SU-DHL-6 (cell line): ENCODE measurements around the gene HBG1.

Experiments
- CTCF ChIP-seq: fragments of 200-600 bp; sonication (generic); IDR thresholded peaks from one replicate; pipeline ENCODE4 v1.5.1; 2017; ENCODE audit warnings: antibody characterized with exemption, mild to moderate bottlenecking, low read length, moderate library complexity; ENCODE audit not compliant: insufficient read depth, poor library complexity, severe bottlenecking
- EZH2phosphoT487 ChIP-seq: fragments of 200-600 bp; sonication (generic), shearing (Covaris generic); conservative IDR thresholded peaks from 2 replicates; pipeline ENCODE4 v1.6.1; 2018; ENCODE audit warnings: mild to moderate bottlenecking, antibody characterized with exemption, low read length, moderate library complexity, mixed read lengths

- TF ChIP-seq EZH2phosphoT487 (no peak), CTCF (no peak)
These were observed 29.9 kb upstream of the HBG1 start for GRCh38 chr11:5279471-5280090.
